ENCODE measurements around the gene SCUBE2.
"Not testable (repeated sequence)": the region's sequence is repeated elsewhere in the genome, so short reads cannot be mapped to it uniquely, and the experiment has no call there.

SCUBE2 gene

DNA sequence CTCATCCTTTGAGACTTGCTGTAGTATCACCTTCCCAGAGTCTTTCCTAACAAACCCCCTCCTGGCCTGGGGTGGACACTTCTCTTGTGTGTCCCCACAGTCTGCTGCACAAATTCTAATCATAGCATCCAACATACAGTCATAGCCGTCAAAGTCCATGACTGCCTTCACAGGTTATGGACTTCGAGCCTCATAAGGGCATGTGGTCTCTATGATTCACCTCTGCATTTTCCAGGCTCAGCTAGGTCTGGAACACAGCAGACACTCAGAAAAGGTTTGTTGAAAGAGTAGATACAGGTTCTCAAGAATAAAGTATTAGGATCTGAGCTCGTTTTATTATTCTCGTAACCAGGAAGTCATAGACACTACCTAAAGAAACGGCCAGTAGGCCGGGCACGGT lies 13.2 kb upstream of the SCUBE2 start:
- DNase-seq (ENCODE audit: low read depth) = no peak

DNA sequence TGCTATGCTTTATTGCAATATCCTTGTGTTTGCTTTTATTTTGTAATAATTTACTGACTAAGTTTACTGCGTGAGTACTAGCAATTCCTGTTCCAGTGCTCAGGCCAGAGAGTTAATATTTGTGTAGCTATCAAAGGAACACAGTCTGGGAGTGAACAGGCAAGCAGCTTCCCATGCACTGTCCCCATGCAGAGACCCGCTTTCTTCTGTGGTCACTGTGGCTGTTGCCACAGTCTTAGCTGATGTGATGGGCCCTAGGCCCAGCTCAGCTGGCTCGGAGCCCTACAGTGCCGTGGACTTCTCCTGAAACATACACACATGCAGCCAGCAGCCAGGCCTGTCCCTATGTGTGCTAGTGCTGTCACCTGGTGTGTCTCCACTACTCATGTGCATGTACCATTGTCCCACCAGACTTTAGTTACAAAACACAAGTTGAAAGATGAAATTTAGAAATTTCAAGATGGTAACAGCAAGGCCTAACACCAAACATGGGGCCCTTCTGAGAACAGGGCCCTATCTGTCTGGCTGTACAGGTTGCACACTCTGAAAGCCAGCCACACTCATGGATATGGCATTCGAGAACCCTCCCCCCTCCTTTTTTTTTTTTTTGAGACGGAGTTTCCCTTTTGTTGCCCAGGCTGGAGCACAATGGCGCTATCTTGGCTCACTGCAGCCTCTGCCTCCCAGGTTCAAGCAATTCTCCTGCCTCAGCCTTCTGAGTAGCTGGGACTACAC lies 12.3 kb upstream of the SCUBE2 start:
- DNase-seq (ENCODE audit: low read depth) = no peak

DNA sequence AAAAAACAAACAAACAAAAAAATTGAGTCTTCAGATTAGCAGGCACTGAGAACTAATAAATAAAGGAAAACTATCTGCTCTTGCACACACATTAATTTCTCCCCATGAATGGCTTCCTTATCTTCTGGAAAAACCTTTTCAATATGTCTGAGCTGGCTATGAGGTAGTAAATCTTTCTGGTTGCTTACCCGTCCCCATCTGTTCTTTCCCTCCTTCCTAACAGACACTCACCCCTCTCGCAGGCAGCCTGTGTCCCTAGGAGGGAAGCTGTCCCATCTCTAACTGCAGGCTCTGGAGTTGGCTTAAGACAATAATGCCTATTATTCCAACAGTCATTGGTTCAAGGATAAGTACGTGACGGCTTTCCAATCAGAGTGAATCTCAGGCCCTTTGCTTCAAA lies 8.2 kb upstream of the SCUBE2 start:
- DNase-seq (ENCODE audit: low read depth) = no peak

DNA sequence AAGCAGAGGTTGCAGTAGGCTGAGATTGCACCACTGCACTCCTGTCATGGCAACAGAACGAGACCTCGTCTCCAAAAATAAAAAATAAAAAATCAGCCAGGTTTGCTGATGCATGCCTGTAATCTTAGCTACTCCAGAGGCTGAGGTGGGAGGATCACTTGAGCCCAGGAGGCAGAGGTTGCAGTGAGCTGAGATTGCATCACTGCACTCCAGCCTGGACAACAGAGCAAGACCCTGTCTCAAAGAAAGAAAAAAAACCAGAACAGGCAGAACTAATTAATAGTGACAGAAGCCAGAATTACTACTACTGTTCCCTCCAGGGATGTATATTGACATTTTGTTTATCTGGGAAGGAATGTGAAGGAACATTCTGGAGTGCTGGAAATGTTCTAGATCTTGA lies 7.1 kb upstream of the SCUBE2 start:
- DNase-seq (ENCODE audit: low read depth) = not testable (repeated sequence)

DNA sequence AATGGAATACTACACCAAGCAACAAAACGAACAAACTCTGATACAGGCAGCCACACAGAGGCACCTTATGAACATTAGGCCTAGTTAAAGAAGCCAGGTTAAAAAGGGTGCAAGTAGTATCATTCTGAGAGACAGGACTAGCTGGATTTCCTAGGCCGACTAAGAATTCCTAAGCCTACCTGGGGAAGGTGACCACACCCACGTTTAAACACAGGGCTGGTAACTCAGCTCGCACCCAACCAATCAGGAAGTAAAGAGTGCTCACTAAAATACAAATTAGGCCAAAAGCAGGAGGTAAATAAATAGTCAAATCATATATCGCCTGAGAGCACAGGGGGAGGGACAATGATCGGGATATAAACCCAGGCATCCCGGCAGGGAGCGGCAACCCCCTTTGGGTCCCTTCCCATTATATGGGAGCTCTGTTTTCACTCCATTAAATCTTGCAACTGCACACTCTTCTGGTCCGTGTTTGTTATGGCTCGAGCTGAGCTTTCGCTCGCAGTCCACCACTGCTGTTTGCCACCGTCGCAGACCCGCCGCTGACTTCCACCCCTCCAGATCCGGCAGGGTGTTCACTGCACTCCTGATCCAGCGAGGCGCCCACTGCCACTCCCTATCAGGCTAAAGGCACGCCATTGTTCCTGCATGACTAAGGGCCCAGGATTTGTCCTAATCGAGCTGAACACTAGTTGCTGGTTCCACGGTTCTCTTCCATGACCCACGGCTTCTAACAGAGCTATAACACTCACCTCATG lies 6.0 kb upstream of the SCUBE2 start:
- DNase-seq (ENCODE audit: low read depth) = not testable (repeated sequence)

DNA sequence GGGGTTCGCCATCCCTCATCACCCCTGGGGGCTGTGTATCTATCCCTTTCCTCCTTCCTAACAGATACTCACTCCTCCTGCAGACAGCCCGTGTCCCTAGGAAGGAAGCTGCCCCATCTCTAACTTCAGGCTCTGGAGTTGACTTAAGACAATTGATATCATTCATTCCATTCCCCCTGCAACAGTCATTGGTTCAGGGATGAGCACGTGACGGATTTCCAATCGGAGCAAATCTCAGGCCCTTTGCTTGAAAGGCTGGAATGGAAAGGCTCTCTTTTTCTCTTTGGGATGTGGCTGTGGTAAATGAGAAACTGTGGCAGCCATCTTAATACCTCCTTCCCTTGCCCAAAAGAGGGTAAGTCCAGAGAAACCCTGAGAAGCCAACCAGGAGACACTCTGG lies 5.0 kb upstream of the SCUBE2 start:
- DNase-seq (ENCODE audit: low read depth) = no peak

DNA sequence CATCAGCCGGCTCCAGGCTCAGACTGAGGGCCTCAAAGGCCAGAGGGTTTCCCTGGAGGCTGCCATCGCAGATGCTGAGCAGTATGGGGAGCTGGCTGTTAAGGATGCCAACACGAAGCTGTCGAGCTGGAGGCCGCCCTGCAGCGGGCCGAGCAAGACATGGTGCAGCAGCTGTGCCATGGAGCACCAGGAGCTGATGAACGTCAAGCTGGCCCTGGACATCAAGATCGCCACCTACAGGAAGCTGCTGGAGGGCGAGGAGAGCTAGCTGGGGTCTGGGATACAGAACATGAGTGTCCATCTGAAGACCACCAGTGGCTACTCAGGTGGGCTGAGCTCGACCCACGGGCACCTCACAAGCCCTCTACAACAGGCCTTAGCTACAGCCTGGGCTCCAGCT lies 4.0 kb upstream of the SCUBE2 start:
- no peak for DNase-seq (ENCODE audit: low read depth)

DNA sequence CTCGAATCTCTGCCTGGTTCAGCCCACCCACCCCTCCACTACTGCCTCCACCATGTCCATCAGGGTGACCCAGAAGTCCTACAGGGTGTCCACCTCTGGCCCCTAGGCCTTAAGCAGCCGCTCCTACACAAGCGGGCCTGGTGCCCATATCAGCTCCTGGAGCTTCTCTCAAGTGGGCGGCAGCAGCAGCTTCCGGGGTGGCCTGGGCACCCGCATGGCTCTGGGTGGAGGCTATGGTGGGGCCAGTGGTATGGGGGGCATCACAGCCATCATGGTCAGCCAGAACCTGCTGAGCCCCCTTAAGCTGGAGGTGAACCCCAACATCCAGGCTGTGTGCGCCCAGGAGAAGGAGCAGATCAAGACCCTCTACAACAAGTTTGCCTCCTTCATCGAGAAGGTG lies 3.0 kb upstream of the SCUBE2 start:
- no peak for DNase-seq (ENCODE audit: low read depth)

DNA sequence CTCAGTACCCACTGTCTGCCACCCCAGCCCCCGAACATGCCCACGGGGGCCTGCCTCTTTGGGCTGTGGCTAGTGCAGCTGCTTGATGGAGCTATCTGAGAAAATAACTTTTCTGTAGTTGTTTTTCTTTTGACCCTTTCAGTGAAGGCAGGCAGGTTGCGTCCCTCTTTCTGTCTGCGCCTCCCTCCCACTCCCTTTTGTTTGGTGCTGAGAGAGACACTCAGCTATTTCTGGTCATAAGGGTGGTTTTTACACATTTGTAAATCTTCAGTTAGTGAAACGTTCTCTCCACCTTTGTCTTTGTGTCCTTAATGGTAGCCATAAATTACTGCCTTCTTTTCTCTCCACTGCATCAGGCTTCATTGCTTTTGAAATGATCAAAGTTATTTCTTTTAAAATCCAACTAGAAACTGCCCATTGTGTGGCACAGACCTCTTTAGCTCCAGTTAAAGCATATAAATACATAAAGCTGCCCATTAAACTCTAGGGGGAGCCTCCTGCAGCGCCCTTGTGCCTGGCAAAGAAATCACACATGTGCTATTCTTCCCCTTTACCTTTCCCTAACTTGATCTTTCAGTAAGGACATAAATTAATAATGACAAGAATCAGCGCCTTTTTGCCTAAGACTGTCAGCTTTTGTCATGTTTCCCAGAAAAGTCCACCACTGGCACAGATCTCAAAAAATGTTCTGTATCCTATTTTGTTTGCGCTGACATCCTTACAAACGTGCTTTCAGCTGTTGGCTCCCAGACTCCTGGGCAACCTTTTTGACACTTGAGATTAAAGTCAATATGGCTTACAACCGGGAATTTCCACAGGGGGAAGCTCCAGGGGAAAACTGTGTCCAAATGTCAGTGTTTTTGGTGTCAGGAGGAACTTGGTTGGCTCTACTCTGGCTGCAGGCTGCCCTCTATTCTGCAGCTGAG lies 1.7 kb upstream of the SCUBE2 start:
- DNase-seq (ENCODE audit: low read depth) = no peak

DNA sequence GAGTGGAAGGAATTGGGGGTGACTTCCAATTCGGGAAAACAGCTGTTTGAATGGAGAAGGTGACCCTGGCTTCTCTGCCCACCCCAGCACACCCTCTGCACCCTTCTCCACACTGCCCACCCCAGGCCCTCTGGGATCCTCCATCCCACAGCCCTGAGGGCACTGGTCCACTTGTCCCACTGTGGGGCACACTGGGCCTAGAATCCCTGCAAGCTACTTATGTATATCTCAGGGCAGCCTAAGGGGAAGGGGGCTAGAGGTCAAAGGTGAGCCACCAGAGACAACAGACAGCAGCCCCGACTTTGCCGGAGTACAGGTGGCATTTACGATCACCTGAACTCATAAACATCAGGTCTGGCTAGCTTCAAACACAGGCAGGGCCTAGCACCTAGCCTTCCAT lies 673 bp upstream of the SCUBE2 start:
- no peak for DNase-seq (ENCODE audit: low read depth)

DNA sequence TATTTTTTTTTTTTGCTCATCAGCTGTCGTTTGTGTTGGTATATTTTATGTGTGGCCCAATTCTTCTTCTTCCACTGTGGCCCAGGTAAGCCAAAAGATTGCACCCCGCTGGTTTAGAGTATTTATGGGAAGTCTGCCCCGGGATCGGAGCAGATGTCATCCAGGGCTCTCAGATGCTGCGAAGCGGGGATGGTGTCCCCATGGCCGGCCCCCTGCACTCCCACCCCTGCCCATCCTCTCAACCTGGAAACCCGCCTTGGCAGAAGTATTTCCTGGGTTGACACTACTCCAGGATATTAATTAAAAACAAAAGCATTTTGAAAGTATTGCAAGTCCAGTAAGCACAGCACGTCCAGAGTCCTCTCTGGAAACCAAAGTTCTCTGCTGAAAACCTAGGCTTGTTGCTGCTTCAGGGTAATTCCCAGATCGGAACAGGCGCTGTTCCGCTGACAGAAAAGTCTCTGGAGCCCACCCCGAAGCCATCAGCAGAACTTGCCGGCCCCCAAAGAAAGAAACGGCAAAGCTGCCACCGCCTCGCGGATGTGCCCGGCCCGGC lies 833 bp downstream of the SCUBE2 start:
- DNase-seq (ENCODE audit: low read depth) = no peak

DNA sequence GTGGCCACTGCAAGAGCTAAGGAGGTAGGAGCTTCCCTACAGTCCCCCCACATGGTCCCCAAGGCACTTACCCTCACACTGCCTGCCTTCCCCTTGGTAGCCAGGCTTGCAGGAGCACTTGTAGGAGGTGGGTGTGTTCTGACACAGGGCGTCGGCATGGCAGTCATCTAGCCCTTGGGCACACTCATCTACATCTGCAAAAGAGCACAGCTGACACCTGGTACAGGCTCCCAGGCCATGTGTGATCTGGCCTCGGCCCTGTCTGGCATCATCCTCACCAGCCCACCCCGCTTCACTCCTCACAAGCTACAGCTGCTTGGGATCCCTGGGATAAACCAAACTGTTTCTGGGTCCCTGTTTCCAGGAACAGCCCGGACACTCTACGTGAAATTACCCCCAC lies 1.8 kb downstream of the SCUBE2 start:
- no peak for DNase-seq (ENCODE audit: low read depth)

DNA sequence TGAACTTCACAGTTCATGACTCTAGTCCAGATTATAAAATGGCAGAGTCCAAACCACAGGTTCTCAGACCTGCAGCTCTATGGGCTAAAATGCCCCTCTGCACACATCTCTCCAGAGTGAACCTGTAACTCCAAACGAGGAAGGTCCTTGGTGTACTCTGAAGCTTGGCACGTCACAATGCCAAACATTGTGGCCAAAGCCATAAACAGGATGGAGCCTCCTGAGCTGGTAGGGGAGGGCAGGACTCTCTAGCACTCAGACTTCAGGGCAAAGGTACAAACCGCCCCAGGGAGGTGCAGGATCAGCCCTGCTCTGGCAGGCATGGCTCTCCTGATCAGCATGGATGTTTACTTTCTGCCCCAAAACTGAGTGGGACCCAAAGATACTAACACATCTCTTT lies 2.3 kb downstream of the SCUBE2 start:
- no peak for DNase-seq (ENCODE audit: low read depth)

DNA sequence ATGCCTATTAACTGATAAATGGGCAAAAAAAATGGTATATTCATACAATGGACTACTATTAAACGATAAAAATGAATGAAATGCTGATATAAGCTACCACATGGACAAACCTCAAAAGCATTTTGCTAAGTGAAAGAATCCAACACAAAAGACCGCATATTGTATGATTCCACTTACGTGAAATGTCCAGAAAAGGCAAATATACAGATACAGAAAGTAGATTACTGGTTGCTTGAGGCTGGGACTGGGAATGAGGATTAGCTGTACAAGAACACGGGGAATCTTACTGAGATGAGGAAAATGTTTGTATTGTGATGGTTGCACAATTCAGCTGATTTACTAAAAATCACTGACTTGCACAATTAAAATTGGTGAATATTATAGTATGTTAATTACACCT lies 8.8 kb downstream of the SCUBE2 start:
- no peak for DNase-seq (ENCODE audit: low read depth)

DNA sequence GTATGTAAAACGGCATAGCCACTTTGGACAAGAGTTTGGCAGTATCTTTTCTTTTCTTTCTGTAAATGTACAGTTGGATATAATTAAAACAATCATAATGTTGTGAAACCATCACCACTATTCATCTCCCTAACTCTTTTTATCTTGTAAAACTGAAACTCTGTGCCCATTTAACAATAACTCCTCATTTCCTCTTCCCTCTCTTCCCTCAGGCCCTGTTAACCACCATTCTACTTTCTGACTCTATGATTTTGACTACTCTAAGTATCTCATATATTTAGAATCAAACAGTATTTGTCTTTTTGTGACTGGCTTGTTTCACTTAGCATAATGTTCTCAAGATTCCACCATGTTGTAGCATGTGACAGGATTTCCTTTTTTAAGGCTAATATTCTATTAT lies 10.2 kb downstream of the SCUBE2 start:
- no peak for DNase-seq (ENCODE audit: low read depth)

DNA sequence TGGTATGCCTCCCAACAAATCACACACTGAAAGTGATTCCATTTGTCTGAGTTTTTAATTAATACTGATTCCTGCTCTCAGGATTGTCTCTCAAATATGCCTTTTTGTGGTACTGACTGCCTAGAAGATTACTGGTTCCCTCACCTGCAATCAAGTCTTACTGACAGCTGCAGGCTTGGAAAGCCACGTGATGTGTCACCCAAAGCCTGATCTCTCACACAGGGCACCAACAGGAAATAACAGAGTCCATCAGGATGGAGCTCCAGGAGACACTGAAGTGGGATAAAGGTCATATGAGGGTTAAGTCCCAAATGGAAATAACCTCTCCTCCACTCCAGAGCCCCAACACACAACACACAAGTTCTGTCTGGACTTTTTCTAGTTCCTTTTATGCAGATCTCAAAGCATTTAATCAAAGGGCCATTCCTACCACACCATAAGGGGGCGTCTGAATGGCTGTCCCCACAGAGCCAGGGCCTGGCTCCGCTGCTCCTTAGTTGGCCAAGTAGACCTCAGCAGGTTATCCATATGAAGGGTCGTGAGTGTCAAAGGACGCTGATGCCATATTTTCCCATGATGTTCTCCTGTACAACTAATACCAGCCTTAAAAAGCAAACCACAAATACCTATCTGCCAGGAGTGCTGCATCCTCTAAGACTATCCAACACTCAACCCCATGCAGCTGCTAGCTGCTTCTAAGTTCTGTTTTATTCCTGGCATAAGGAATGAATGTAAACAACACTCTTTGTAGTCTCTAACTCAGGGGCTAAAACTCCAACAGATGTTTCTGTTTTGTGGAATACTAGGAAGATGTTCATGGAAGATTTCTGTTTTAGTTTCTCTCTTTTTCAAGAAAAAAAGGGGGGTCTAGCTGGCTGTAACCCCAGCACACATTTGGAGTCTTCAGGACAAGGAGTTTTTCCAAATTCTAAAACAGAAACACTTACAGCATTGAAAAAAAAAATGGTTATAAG lies 13.0 kb downstream of the SCUBE2 start:
- DNase-seq (ENCODE audit: low read depth) = no peak

DNA sequence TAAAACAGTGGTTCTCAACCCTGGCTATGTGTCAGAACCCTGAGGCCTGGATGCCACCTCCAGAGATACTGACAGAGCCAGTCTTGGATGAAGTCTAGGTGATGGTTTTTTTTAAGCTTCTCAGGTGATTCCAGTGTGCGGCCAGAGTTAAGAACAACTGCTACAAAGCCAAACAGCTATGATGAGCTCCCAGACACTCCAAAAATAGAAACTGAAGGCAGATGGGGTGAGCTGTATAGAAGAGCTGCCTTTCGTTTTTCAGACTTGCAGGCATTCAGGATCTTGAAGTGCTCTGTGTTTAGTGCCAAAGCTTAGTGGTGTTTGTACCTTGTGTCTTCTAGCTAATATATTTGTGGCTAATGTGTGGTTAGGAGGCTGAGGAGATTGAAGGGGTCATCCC lies 14.2 kb downstream of the SCUBE2 start:
- no peak for DNase-seq (ENCODE audit: low read depth)

DNA sequence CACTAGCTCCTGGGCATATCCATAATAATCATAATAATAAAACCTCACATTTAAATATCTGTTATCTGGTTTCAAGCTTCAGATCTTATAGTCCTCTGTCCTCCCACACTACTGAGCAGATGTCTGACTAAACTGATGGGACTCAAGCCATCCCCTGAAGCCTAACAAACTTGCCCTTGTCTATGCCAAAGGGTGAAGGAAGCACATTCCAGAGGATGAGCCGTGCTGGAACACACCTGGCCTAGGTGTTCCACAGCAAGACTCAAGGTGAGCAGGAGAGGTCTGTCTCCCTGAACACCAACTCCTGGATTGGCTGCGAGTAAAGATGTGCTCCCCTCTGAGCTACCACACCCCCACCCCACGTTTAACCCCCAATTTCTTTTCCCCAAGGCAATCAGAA lies 14.7 kb downstream of the SCUBE2 start:
- no peak for DNase-seq (ENCODE audit: low read depth)

DNA sequence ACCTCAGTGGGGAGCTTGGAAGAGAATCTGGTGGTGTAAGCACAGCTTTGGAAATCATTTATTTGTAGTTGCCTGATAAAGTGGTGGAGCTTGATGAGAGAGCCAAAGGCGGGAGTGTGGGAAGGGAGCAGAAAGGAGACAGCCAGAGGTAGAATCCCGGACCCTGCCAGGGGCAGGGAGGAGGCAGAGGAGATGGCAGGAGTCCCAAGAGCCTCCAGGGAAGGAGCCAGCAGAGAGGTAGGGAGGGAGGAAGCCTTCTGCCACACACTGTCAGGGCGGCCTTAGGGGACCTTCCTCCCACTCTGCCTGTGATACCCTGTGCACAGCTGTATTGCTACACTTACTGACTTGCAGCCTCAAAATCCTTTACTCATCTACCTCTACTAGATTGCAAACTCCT lies 15.4 kb downstream of the SCUBE2 start:
- DNase-seq (ENCODE audit: low read depth) = no peak

DNA sequence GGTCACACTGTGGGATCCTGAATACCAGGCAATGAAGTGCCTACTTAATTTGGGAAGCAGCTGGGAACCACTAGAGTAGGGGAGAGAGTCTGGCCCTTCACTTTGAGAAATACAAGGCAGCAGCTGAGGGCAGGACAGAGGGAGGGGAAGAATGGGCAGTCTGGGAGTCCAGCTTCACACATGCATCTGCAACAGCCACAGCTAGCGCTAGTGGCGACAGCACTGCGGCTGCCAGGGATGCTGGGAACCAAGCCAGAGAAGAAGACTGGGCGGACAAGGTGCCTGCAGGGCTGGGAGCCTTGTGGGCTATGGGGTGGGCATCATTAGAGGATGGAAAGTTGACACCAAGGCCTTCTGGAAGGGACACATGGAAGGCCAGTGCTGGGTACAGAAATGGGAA lies 15.8 kb downstream of the SCUBE2 start:
- DNase-seq (ENCODE audit: low read depth) = no peak

DNA sequence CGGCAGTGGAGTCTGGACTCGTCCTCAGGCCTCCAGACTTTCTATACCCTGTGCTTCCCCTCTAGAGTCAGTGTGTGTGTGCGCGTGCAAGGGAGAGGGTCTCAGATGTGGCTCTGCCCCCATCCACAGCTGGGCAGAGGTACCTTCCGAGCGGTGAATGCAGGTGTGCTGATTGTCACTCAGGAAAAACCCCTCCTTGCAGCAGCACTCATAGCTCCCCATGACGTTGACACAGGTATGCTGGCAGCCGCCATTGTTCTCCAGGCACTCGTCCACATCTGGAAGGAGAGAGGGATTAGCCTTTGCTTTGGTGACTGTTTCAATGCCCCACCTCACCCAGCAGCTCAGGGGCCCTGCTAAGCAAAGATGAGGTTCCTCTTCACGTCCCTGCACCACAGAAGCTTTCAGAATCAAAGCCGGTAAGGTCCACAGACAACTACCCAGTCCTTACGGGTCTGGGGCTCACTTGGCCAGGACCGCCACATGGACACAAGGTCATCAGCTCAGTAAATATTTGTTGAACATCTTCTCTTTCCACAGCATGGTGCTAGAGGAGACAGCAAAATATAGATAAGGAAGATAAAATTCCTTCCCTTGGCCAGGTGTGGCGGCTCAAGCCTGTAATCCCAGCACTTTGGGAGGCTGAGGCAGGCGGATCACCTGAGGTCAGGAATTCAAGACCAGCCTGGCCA lies 16.9 kb downstream of the SCUBE2 start:
- DNase-seq (ENCODE audit: low read depth) = no peak
